ENCODE results near the gene SIRT6.
"Not testable (repeated sequence)": the region's sequence is repeated elsewhere in the genome, so short reads cannot be mapped to it uniquely, and the experiment has no call there.

Gene SIRT6

DNA sequence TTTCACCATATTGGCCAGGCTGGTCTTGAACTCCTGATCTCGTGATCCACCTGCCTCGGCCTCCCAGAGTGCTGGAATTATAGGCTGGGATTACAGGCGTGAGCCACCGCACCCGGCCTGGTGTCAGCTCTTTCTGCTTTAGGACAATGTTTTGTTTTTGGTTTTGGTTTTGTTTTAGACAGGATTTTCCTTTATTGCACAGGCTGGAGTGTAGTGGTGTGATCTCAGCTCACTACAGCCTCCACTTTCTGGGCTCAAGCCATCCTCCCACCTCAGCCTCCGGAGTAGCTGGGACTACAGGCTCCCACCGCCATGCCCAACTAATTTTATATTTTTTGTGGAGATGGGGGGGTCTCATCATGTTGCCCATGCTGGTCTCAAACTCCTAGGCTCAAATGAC, 53.3 kb downstream of the SIRT6 start:
- DNase-seq, result not testable (repeated sequence)

DNA sequence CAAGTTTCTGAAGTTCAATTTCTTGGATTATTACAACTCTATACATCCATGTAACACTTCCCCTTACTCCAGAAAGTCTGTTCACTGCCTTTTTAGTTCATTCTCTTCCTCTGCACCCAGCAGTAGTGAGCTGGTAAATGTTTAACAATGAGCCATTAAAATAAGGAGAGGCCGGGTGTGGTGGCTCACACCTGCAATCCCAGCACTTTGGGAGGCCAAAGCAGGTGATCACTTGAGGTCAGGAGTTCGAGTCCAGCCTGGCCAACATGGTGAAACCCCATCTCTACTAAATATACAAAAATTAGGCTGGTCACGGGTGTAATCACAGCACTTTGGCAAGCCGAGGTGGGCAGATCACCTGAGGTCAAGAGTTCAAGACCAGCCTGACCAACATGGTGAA, 55.0 kb downstream of the SIRT6 start:
- not testable (repeated sequence) for DNase-seq

DNA sequence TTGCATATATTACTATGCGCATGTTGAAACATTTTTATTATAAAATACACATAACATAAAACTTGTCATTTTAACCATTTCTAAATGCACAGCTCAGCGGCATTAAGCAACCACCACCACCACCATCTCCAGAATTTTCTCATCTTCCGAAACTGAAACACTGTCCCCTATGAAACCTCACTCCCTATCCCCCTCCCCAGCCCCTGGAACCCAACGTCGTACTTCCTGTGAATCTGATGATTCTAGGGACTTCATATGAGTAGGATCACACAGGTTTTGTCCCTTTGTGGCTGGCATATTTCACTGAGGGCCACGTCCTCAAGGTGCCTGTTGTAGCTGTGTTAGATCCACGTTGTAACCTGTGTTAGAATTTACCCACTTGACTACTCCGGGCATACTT, 57.7 kb downstream of the SIRT6 start:
- DNase-seq, result no peak

All from CD4-positive, alpha-beta T cell treated with Interleukin-17A for 4 hours (primary cell).